HEK293 (cell line): Measurements from ENCODE around the gene PIP5K1C.

ENCODE experiments used
- CTCF ChIA-PET: fragments of 350-600 bp; formaldehyde crosslinking; extraction: SDS; loops from one replicate; lab custom pipeline; 2021; ENCODE audit warnings: antibody characterized with exemption; lab: Yijun Ruan, JAX
- POLR2A ChIA-PET: fragments of 300-600 bp; formaldehyde crosslinking; extraction: SDS; loops from one replicate; lab custom pipeline; 2020; ENCODE audit warnings: antibody characterized with exemption, inconsistent platforms; lab: Yijun Ruan, JAX
- H3K27ac ChIP-seq: fragments of 200-500 bp; sonication (Bioruptor generic); 2 replicates; pipeline ENCODE4 v1.5.1; 2014; ENCODE audit warnings: low read depth, low read length, control low read depth, inconsistent platforms; ENCODE audit errors: extremely low read depth
- H3K36me3 ChIP-seq, 2 experiments: fragments of 200-500 bp in 1 of 2; sonication (Bioruptor generic) in 1 of 2; 1 replicate in 1 of 2; 2 replicates in 1 of 2; pipeline ENCODE4 v1.5.1; 2014 to 2017; ENCODE audit warnings: inconsistent platforms in 2 of 2, low read length in 2 of 2; ENCODE audit not compliant: control insufficient read depth in 2 of 2, insufficient read depth in 1 of 2
- H3K4me1 ChIP-seq: fragments of 200-500 bp; sonication (Bioruptor generic); 2 replicates; pipeline ENCODE4 v1.5.1; 2014; ENCODE audit warnings: mild to moderate bottlenecking, low read length, inconsistent platforms; ENCODE audit not compliant: control insufficient read depth, insufficient read depth
- H3K4me3 ChIP-seq: 2 replicates; pipeline ENCODE4 v1.5.1; 2011; ENCODE audit warnings: low read depth, mild to moderate bottlenecking, control low read depth, low read length, moderate library complexity
- H3K9me3 ChIP-seq: fragments of 200-500 bp; sonication (Bioruptor generic); 2 replicates; pipeline ENCODE4 v1.5.1; 2014; ENCODE audit warnings: low read depth, low read length, inconsistent platforms; ENCODE audit not compliant: control insufficient read depth, insufficient read depth
- EGR2 ChIP-seq: fragments of 450-650 bp; formaldehyde crosslinking; IDR thresholded peaks from 2 replicates; pipeline ENCODE4 v1.5.1; 2016; ENCODE audit warnings: low read depth, missing biosample characterization, missing genetic modification characterization
- GLIS1 ChIP-seq: fragments of 450-650 bp; formaldehyde crosslinking; IDR thresholded peaks from 2 replicates; pipeline ENCODE4 v1.5.1; 2016; ENCODE audit warnings: missing biosample characterization, missing genetic modification characterization
- KLF10 ChIP-seq: fragments of 450-650 bp; IDR thresholded peaks from 2 replicates; pipeline ENCODE4 v1.5.1; 2018; ENCODE audit warnings: missing biosample characterization, mild to moderate bottlenecking, missing genetic modification characterization
- KLF9 ChIP-seq: fragments of 450-650 bp; formaldehyde crosslinking; IDR thresholded peaks from 2 replicates; pipeline ENCODE4 v1.5.1; 2016; ENCODE audit warnings: missing biosample characterization, missing genetic modification characterization, low read depth
- REST ChIP-seq: fragments of 450-650 bp; formaldehyde crosslinking; IDR thresholded peaks from 2 replicates; pipeline ENCODE4 v1.5.1; 2016; ENCODE audit warnings: missing biosample characterization, missing genetic modification characterization
- SCRT1 ChIP-seq: fragments of 450-650 bp; formaldehyde crosslinking; IDR thresholded peaks from 2 replicates; pipeline ENCODE4 v1.5.1; 2016; ENCODE audit warnings: missing biosample characterization, missing genetic modification characterization, borderline replicate concordance
- SETDB1 ChIP-seq: IDR thresholded peaks from one replicate; pipeline ENCODE4 v1.6.1; 2017; ENCODE audit warnings: mild to moderate bottlenecking, low read length, moderate library complexity, mixed read lengths; ENCODE audit not compliant: insufficient read length
- SP7 ChIP-seq: fragments of 450-650 bp; formaldehyde crosslinking; IDR thresholded peaks from 2 replicates; pipeline ENCODE4 v1.5.1; 2016; ENCODE audit warnings: missing biosample characterization, missing genetic modification characterization
- TRIM28 ChIP-seq: IDR thresholded peaks from 2 replicates; pipeline ENCODE4 v1.6.1; 2011; ENCODE audit warnings: low read length, control low read depth, borderline replicate concordance
- YY2 ChIP-seq: fragments of 450-650 bp; formaldehyde crosslinking; IDR thresholded peaks from 2 replicates; pipeline ENCODE4 v1.5.1; 2016; ENCODE audit warnings: missing biosample characterization, missing genetic modification characterization
- ZBTB1 ChIP-seq: fragments of 450-650 bp; formaldehyde crosslinking; IDR thresholded peaks from 2 replicates; pipeline ENCODE4 v1.5.1; 2016; ENCODE audit warnings: missing biosample characterization, missing genetic modification characterization
- ZBTB6 ChIP-seq: fragments of 450-650 bp; formaldehyde crosslinking; IDR thresholded peaks from 2 replicates; pipeline ENCODE4 v1.5.1; 2017; ENCODE audit warnings: missing biosample characterization, missing genetic modification characterization
- ZFHX2 ChIP-seq: fragments of 450-650 bp; formaldehyde crosslinking; conservative IDR thresholded peaks from 2 replicates; pipeline ENCODE4 v1.5.1; 2016; ENCODE audit warnings: missing biosample characterization, missing genetic modification characterization
- ZNF133 ChIP-seq: fragments of 450-650 bp; formaldehyde crosslinking; IDR thresholded peaks from 2 replicates; pipeline ENCODE4 v1.5.1; 2016; ENCODE audit warnings: missing biosample characterization, missing genetic modification characterization
- ZNF16 ChIP-seq: fragments of 450-650 bp; formaldehyde crosslinking; IDR thresholded peaks from 2 replicates; pipeline ENCODE4 v1.5.1; 2016; ENCODE audit warnings: low read depth, missing biosample characterization, missing genetic modification characterization
- ZNF175 ChIP-seq: fragments of 450-650 bp; formaldehyde crosslinking; IDR thresholded peaks from 2 replicates; pipeline ENCODE4 v1.5.1; 2016; ENCODE audit warnings: missing biosample characterization, missing genetic modification characterization
- ZNF549 ChIP-seq: fragments of 450-650 bp; IDR thresholded peaks from 2 replicates; pipeline ENCODE4 v1.5.1; 2018; ENCODE audit warnings: missing biosample characterization, missing genetic modification characterization, mild to moderate bottlenecking, inconsistent platforms, moderate library complexity
- ZNF626 ChIP-seq: fragments of 450-650 bp; sonication (Bioruptor Pico); formaldehyde crosslinking; IDR thresholded peaks from 2 replicates; pipeline ENCODE4 v1.5.1; 2018; ENCODE audit warnings: missing biosample characterization, missing genetic modification characterization, inconsistent platforms
- ZNF664 ChIP-seq: fragments of 450-650 bp; formaldehyde crosslinking; IDR thresholded peaks from 2 replicates; pipeline ENCODE4 v1.5.1; 2016; ENCODE audit warnings: missing biosample characterization, missing genetic modification characterization
- TF ChIP-seq, protein P1 (sequence below): fragments of 450-650 bp; formaldehyde crosslinking; IDR thresholded peaks from 2 replicates; pipeline ENCODE4 v1.5.1; 2016; ENCODE audit warnings: missing biosample characterization, missing genetic modification characterization
- TF ChIP-seq, protein P2 (sequence below): fragments of 450-650 bp; formaldehyde crosslinking; IDR thresholded peaks from 2 replicates; pipeline ENCODE4 v1.5.1; 2016; ENCODE audit warnings: missing biosample characterization, missing genetic modification characterization

The PIP5K1C gene

DNA sequence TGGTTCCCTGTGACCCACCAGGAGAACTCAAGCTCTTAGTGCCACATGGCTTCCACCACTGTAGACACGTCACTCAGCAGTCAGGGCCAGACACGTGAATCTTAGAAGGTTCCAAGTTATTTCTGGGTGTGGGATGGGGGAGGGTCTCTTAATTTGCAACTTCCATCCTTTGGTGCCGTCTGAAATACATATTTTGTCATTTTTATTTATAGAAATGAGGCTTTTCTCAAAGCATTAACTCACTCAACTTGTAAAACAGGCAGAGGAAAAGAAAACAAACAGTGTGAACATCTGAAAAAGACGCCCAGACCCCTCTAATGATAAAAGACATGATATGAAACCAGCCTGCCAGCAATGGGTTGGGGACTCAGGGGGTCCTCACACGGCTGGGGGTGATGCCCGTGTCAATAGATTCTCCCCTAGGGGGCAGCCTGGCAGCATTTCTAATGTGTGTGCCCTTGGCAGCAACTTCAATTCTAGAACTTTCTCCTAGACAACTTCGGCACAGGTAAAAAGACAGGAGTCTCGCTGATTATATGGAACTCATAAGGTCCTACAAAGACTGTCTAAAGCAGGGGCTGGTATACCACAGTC, 15.4 kb downstream of the PIP5K1C start:
- TF ChIP-seq ZNF175 (tag by site-specific recombination) = no peak
- TF ChIP-seq REST (tag by site-specific recombination) = no peak
- TF ChIP-seq, protein P1, sequence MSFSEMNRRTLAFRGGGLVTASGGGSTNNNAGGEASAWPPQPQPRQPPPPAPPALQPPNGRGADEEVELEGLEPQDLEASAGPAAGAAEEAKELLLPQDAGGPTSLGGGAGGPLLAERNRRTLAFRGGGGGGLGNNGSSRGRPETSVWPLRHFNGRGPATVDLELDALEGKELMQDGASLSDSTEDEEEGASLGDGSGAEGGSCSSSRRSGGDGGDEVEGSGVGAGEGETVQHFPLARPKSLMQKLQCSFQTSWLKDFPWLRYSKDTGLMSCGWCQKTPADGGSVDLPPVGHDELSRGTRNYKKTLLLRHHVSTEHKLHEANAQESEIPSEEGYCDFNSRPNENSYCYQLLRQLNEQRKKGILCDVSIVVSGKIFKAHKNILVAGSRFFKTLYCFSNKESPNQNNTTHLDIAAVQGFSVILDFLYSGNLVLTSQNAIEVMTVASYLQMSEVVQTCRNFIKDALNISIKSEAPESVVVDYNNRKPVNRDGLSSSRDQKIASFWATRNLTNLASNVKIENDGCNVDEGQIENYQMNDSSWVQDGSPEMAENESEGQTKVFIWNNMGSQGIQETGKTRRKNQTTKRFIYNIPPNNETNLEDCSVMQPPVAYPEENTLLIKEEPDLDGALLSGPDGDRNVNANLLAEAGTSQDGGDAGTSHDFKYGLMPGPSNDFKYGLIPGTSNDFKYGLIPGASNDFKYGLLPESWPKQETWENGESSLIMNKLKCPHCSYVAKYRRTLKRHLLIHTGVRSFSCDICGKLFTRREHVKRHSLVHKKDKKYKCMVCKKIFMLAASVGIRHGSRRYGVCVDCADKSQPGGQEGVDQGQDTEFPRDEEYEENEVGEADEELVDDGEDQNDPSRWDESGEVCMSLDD (tag by site-specific recombination) = no peak
- TF ChIP-seq ZNF16 (tag by site-specific recombination) = no peak
- TF ChIP-seq SCRT1 = no peak
- no peak for TF ChIP-seq YY2 (tag by site-specific recombination)
- TF ChIP-seq ZNF664 = no peak
- no peak for TF ChIP-seq ZBTB6 (tag by site-specific recombination)
- TF ChIP-seq ZNF626 = no peak
- no peak for TF ChIP-seq ZBTB1 (tag by site-specific recombination)
- TF ChIP-seq, all 188 proteins: peak for 0
- Histone ChIP-seq H3K36me3 (peaks cover 0 to 7% of the 10 kb centered on the region in 2 experiments; a peak in 2 of 3 replicates), H3K4me1 (peaks cover 5% of the 10 kb centered on the region), H3K9me3 (no peaks in the 10 kb centered on the region), H3K27ac (no peak overlapping the region), H3K4me3 (no peak overlapping the region)
- CTCF ChIA-PET = interaction anchor here (0.7 kb wide), 1 partner anchor 115 kb away, joined by 3 read pairs; no protein-coding TSS in a partner anchor
- POLR2A ChIA-PET = interaction anchor here (0.6 kb wide), 1 partner anchor 761 kb away, joined by 4 read pairs; no protein-coding TSS in a partner anchor

DNA sequence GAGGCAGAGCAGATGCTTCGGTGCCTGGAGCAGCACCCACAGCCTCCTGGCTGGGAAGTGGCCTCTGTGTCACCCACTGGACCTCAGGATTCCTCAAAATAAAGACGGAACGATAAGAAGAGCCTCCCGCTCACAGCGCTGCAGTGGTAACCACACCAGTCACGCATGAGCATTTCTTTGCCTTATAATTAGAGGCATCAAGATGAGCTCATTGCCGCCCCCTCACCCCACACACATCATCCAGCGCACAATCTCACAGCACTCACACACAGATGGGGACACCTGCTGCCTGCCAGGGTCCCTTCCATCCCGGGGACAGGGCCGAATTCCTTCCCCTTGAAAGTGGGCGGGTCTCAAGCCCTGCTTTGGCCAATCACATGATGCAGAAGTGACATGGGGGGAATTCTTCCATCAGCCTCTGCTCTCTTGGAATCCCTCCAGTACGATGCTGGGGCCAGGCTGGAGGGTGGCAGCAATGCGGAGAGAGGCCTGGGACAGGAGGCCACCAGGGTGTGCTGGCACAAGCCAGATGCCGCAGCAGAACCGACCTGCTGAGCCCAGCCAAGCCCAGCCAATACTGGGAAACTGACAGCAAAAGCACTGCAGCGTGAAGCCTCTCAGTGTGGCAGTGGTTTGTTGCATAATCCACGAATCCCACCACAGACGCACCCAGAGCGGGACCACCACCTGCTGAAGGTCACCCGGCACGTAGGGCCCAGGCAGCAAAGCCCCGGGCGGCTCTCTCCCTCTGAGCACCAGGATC, 16.0 kb downstream of the PIP5K1C start:
- H3K4me1 ChIP-seq = peaks cover 5% of the 10 kb centered on the region
- TF ChIP-seq ZNF549 (tag by site-specific recombination) (no peak), EGR2 (tag by site-specific recombination) (peak; percentile 76), SETDB1 (peak; percentile 77), TRIM28 (peak; percentile 89; the same call in 1 of the 2 replicates), KLF9 (tag by site-specific recombination) (0 out of 2 replicates have a peak, but pooled peaks have one; percentile 20), KLF10 (tag by site-specific recombination) (no peak), ZNF133 (tag by site-specific recombination) (no peak), ZFHX2 (tag by site-specific recombination) (peak; percentile 82), SP7 (tag by site-specific recombination) (peak; percentile 82), GLIS1 (tag by site-specific recombination) (no peak)
- TF ChIP-seq, protein P2, sequence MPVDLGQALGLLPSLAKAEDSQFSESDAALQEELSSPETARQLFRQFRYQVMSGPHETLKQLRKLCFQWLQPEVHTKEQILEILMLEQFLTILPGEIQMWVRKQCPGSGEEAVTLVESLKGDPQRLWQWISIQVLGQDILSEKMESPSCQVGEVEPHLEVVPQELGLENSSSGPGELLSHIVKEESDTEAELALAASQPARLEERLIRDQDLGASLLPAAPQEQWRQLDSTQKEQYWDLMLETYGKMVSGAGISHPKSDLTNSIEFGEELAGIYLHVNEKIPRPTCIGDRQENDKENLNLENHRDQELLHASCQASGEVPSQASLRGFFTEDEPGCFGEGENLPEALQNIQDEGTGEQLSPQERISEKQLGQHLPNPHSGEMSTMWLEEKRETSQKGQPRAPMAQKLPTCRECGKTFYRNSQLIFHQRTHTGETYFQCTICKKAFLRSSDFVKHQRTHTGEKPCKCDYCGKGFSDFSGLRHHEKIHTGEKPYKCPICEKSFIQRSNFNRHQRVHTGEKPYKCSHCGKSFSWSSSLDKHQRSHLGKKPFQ (tag by site-specific recombination) = no peak
- POLR2A ChIA-PET = no interaction called here
- H3K36me3 ChIP-seq = peaks cover 0 to 7% of the 10 kb centered on the region in 2 experiments; a peak in 2 of 3 replicates
- H3K27ac ChIP-seq = no peak overlapping the region
- H3K9me3 ChIP-seq = no peaks in the 10 kb centered on the region
- no peak overlapping the region for H3K4me3 ChIP-seq
- CTCF ChIA-PET = interaction anchor here (0.7 kb wide), 1 partner anchor 115 kb away, joined by 3 read pairs; no protein-coding TSS in a partner anchor
